Muscle of arm (tissue), 12 donors: Measurements from ENCODE around the gene PRKN. TPM values are rescaled to one million over a fixed set of nuclear protein-coding genes. Genes with fewer than 3 reads are reported as not detected.

Experiments
- DNase-seq: peaks from one replicate; pipeline ENCODE4 v3.0.0-alpha.2; 2013
- polyA plus RNA-seq, 12 donors: library from polyadenylated mRNA; unstranded; fragments of 120-200 nt; gene quantifications; one replicate each; pipeline ENCODE4 v1.2.1, GENCODE V29; 2013; ENCODE audit not compliant: insufficient read length in 12 of 12

Gene PRKN
- polyA plus RNA-seq, 12 donors, result 2.6 to 5.4 (median 3.9) TPM; not detected in 2

- DNase-seq, result no peak
These were observed 1275.3 kb downstream of the PRKN start for GRCh38 chr6:161452241-161452640.

DNA sequence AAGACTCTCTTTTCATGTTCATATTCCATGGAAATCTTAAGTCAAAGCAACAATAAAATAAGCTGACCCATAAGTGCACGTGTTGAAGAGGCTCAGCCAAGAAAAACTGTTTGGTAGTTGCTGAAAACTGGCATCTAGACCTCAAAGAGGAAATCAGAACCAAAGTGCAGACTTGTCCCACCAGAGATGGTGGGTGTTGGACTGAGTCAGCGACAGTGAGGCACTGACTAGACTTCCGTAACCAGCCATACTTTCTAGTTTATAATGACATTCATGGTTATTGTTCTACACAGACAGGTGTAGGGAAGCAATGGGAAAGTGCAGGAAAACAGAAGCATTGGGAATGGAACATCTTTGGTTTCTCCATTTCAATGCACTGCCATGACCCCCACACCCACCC is 1278.0 kb downstream of the PRKN start:
- no peak for DNase-seq

DNA sequence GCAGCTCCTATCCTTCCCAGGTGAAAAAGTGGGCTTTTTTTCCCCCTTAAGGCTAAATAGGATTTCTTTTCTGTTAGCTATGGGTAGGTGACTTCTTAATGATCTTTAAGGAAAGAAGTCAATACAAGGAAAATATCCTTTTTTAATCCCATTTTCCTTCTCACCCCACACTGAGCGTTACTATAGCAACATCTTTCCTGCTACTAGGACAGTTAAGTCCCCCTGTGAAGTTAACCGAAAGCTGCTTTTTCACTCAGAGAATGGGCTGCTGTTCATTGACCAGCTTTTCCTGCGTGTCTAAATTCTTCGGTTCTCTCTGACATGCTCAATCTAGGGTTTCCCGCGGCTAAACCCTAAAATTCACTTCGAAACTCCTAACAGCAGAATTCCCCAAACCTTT is 1280.6 kb downstream of the PRKN start:
- no peak for DNase-seq

- no peak for DNase-seq
These were observed 1281.2 kb downstream of the PRKN start for GRCh38 chr6:161446296-161446925.

DNA sequence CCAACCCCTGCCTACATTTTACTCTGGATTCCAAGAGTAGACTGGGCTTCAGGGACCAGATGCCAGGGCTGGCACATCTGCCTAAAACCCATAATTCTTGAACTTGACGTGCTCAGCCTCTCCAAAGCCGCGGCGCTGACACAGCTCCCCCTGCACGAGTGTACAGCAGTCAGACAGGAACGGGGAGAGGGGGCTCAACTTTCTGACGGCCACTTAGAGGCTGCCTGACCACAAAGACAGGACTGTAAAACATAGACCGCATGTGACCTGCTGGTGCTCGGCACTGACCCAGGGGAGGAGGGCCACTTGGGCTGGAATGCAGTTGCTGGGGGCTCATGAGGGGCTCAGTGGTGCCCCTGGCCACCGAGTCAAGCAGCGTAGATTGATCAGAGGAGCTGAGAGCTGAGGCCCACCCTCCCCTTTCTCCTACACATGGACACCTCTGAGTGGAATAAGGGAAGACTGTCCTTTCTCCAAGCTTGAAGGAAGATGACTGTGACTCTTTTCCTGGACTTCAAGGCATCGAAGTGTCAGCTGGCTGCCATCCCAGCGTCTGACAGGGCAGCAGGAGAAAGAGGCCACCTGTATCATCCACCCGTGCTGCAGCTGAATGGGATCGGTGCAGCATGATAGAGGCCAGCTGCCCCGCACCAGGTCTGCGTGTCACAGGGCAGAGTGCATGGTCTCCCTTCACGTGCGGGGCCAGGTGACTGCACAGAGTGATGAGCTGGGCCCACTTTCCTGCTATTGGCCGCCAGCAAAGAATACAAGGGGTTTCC is 1282.4 kb downstream of the PRKN start:
- DNase-seq, result no peak

- DNase-seq, result no peak
These were observed 1283.1 kb downstream of the PRKN start for GRCh38 chr6:161444464-161444863.

GRCh38 chr6:161443848-161444247 is 1283.7 kb downstream of the PRKN start:
- DNase-seq, result no peak

- DNase-seq, result no peak
These were observed 1285.1 kb downstream of the PRKN start for GRCh38 chr6:161442420-161442819.

DNA sequence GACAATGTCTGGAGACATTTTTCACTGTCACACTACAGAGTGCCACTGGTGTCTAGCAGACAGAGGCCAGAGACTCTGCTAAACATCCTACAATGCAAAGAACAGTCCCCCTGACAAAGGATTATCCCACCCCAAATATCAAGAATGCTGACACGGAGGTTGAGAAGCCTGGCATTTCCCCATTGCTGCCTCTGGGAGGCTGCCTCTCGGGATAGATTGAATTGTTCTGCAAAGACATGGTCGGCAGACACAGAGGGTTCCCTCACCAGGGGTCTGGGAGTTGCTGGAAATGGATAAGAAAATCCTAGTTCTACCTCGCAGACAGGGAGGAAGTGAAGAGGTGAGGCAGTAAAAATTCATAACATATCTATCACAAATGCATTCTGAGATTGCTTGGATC is 1287.3 kb downstream of the PRKN start:
- DNase-seq, result no peak

GRCh38 chr6:161439093-161439492 is 1288.5 kb downstream of the PRKN start:
- peak; percentile 72 for DNase-seq

DNA sequence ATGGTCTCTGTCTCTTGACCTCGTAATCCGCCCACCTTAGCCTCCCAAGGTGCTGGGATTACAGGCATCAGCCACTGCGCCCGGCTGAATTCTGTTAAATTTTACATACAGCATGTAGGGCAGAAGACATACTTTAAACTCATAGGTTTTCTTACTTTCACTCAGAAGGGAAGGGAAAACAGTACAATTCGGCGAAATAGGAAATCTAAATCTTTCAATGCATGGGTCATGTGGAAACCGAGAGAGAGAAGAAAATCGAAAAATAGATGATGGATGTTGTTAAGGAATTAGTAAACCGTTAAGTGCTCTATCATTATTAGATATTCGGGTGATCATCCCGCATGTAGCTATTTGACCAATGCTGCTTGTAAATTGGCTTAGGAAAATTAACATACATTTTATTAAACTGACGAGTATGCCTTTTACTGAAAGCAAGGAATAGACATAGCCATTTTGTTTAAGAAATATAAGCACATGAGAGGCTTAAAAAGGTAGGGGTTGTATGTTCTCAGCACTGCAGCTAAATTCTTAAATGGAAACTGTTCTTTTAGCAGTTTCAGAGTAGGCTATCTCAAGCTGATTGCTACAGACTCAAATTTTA is 1289.0 kb downstream of the PRKN start:
- DNase-seq, result no peak

DNA sequence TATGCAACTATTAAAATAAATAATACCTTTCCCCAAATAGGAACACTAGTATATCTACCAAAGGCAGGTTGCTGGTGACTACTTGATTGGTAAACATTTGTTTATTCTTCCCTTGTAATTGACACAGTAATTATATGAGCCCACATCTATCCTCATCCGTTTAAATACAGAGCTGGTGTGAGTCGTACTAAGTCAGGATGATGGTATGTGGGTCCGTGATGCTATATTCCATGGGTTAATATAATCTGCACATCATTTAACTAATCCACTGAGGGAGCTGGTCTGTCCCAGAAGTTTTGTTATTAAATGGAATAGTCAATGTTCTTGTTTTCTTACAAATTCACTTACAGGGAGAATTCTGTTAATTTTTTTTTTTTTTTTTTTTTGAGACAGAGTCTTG is 1289.7 kb downstream of the PRKN start:
- no peak for DNase-seq

- DNase-seq, result no peak
These were observed 1291.3 kb downstream of the PRKN start for GRCh38 chr6:161436106-161436876.

DNA sequence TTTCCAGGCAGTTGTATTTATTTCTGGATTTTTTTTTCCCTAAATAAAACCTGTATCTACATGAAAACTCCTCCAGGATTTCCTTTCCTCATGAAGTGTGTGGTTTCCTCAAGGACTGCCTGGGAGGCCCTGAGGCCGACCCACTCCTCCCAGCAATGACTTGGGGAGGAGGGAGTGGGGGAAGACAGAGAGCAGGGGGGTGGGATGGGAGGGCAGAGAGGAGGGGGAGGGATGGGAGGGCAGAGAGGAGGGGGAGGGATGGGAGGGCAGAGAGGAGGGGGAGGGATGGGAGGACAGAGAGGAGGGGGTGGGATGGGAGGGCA is 1291.9 kb downstream of the PRKN start:
- no peak for DNase-seq

DNA sequence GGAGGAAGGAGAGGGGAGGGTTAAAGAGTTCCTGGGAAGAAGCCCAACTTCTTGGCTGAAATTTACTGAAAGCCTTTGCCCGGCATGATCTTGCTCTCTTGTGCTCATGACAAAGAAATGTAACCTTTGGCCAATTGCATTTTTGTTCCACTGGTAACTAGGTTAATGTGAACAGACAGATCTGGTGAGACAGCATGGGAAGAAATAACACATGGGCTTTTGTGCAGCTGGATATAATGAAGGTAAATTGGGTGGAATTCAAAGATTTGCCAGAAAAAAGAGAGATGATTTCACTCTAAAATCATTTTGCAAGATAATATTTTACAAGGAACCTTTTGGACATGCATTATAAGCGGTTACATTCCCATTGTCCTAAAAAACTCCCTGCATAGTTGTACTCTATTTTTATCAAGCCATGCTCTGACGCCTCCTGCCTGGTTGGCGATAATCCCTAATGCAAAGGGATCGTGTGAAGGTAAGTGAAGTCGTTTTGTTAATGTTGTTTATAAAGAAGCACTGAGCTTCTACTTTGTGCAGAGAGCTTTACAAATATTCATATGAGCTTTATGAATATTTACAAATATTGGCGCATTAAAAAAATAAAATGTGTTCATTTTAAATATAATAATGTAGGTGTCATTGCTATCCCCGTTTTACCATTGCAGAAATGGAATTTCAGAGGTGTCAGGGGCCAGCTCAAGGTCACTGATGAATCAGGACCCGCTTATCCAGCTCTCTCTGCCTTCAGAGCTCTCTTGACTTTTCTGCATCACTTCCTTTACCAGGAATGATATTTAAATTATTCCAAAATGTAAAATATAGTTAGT is 1292.4 kb downstream of the PRKN start:
- peak; percentile 73 for DNase-seq

DNA sequence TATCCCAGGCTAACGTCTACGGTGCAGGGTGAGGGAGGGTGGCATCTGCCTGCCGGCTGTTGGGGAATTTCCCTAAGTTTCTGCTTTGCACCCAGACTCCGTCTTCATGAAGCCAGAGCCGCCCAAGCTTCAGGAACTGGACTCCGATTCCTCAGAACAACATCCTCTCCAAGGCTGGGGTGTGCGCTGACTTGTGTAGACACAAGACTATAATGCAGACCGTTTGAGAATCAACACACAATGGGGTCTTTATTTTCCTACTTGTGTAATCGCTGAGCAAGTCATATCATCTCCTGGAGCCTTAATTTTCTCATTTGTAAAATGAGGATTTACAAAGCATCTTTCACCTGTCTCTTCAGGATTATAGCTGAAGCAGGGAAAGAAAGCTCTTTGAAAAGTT is 1293.2 kb downstream of the PRKN start:
- no peak for DNase-seq

DNA sequence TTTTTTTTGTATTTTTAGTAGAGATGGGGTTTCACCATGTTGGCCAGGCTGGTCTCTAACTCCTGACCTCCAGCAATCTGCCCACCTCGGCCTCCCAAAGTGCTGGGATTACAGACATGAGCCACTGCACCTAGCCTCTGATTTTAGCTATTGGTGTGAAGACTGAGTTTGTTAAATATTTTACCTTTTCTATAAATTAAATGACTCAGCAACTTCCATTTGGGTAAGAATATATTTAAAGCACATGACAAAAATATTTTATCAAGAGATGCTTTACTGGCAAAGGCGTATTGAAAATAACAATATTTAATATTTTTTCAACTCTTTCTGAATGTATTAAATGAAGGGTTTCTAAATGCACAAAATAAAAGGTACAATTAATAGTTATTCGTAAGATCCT is 1295.0 kb downstream of the PRKN start:
- no peak for DNase-seq

- no peak for DNase-seq
These were observed 1297.6 kb downstream of the PRKN start for GRCh38 chr6:161429921-161430490.

- DNase-seq, result no peak
These were observed 1303.1 kb downstream of the PRKN start for GRCh38 chr6:161424421-161424820.

DNA sequence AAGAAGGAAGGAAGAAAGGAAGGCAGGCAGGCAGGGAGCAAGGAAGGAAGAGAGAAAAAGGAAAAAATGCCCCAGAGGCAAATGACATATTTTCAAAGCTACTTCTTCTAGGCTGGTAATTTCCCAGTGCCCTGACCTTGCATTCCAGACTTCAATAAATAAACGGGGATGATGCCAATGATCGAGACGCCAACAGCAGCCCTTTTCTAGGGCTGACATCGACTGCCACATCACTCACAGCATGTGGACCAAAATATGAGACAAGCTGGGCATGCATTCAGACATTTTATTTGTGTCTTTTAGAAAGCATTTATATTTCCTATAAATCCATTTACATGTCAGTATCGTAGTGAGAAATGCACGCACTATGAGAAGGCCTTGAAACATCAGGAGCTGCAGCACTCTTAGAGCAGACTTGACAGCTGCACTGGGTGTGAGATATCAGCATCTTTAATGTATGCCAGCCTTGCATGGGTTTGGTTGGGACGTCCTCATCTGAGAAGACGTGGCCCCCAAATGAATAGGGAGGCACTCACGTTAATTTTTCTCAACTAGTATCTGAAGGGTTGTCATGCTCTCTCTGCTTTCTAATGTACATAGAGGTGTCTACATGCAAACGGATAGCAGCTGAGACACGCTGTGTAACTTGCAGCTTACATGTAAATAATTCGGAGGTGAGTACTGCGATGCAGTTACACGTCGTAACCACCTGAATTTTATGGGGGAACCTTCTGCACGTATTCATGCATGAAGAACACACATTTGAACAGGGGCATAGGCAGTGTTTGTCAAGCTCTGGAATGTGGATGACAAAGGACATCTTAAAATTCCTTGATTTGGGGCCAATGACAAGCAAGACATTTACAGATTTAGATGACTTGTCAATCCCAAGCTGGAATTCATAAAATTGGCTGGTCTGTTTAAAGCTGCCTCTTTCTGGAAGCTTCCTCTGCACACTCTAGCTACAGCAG is 1304.6 kb downstream of the PRKN start:
- no peak for DNase-seq
